SU-DHL-6 (cell line): ENCODE results near the gene RARA.

Source experiments
- EZH2phosphoT487 ChIP-seq: fragments of 200-600 bp; sonication (generic), shearing (Covaris generic); conservative IDR thresholded peaks from 2 replicates; pipeline ENCODE4 v1.6.1; 2018; ENCODE audit warnings: mild to moderate bottlenecking, antibody characterized with exemption, low read length, moderate library complexity, mixed read lengths
- TF ChIP-seq, protein P1 (sequence below): fragments of 200-600 bp; sonication (generic); IDR thresholded peaks from one replicate; pipeline ENCODE4 v1.5.1; 2017; ENCODE audit warnings: antibody characterized with exemption, mild to moderate bottlenecking, low read length, moderate library complexity; ENCODE audit not compliant: insufficient read depth, poor library complexity, severe bottlenecking

DNA sequence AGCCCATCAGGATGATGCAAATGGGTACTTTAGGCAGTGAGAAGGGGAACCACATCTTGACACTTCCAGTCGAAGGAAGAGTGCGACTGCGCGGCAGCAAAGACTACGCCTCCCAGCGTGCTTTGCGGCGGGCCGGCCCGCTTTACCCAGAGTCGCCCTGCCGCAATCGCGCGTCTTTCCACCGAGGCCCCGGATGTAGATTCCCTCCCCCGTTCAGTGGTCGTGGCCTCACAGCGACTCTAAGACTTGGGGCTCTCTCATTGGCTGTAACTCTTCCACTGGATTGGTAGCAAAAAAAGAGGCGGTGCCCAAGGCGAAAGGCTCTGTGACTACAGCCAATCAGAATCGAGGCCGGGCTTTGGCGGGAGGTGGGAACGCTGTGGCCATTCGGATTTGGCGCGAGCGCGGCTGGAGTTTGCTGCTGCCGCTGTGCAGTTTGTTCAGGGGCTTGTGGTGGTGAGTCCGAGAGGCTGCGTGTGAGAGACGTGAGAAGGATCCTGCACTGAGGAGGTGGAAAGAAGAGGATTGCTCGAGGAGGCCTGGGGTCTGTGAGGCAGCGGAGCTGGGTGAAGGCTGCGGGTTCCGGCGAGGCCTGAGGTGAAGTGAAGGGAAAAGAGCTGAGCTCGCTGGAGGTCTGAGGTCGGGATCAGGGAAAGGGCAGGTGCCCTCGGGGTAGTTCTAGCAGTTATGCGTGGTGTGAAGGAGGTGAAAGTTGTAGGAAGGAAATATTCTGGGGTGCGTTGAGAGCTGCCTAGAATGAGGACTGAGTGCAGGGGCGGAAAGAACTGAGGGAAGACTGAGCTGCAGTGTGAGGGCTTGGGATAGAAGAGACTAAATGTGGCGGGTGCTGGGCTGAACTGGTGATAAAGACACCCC is 21.2 kb upstream of the RARA start, which contains the start of gene CDC6:
- TF ChIP-seq, protein P1, sequence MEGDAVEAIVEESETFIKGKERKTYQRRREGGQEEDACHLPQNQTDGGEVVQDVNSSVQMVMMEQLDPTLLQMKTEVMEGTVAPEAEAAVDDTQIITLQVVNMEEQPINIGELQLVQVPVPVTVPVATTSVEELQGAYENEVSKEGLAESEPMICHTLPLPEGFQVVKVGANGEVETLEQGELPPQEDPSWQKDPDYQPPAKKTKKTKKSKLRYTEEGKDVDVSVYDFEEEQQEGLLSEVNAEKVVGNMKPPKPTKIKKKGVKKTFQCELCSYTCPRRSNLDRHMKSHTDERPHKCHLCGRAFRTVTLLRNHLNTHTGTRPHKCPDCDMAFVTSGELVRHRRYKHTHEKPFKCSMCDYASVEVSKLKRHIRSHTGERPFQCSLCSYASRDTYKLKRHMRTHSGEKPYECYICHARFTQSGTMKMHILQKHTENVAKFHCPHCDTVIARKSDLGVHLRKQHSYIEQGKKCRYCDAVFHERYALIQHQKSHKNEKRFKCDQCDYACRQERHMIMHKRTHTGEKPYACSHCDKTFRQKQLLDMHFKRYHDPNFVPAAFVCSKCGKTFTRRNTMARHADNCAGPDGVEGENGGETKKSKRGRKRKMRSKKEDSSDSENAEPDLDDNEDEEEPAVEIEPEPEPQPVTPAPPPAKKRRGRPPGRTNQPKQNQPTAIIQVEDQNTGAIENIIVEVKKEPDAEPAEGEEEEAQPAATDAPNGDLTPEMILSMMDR = no peak
- TF ChIP-seq EZH2phosphoT487 = no peak
